NB4 (cell line): ENCODE data around the gene COL4A4.

ENCODE experiments used
- CTCF ChIP-seq: IDR thresholded peaks from one replicate; pipeline ENCODE4 v1.5.1; 2012; ENCODE audit warnings: low read depth, low read length
- MAX ChIP-seq: IDR thresholded peaks from 2 replicates; pipeline ENCODE4 v1.6.1; 2011; ENCODE audit warnings: low read depth, low read length
- MYC ChIP-seq: IDR thresholded peaks from 2 replicates; pipeline ENCODE4 v1.6.1; 2011; ENCODE audit warnings: low read depth, low read length
- POLR2A ChIP-seq: IDR thresholded peaks from 2 replicates; pipeline ENCODE4 v1.6.1; 2011; ENCODE audit warnings: mild to moderate bottlenecking; ENCODE audit not compliant: insufficient read length; ENCODE audit errors: extremely low read depth

GRCh38 chr2:226953206-226953605 is 210.8 kb downstream of the COL4A4 start:
- TF ChIP-seq CTCF (no peak), POLR2A (no peak), MAX (no peak), MYC (no peak)
